ENCODE data around the gene CYP2U1. TPM values are rescaled to one million over a fixed set of nuclear protein-coding genes. Genes with fewer than 3 reads are reported as not detected.

Gene CYP2U1
- total RNA-seq (ENCODE audit: low replicate concordance) = 4.2 and 7.8 TPM in 2 replicates
- long read RNA-seq, partial matches to known transcripts = 0 of 1 reads
- long read RNA-seq, other reads (novel, unspliced or antisense) = 1 of 1 reads

GRCh38 chr4:107930821-107931774 is at the start of gene CYP2U1:
Gene CYP2U1, plus strand, starts transcription at chr4:107931549. Its CDS starts 95 bp downstream, at chr4:107931644.
- Mint-ChIP-seq H3K27ac (peak within 1 kb of the TSS; percentile 24), H3K4me3 (peak within 1 kb of the TSS; percentile 88), H3K36me3 (peaks cover 9% of the 10 kb centered on the region), H3K27me3 (peaks cover 16% of the 10 kb centered on the region), H3K4me1 (ENCODE audit: unreplicated experiment) (peaks cover 25% of the 10 kb centered on the region), H3K9me3 (no peaks in the 10 kb centered on the region)
- peak; percentile 33 for TF ChIP-seq CTCF (conservative IDR thresholded peaks at IDR 0.05)
- DNase-seq (ENCODE audit: extremely low spot score, unreplicated experiment) = peak; percentile 86

- no peaks in the 10 kb centered on the region for H3K4me1 Mint-ChIP-seq (ENCODE audit: unreplicated experiment)
- peaks cover 12% of the 10 kb centered on the region for H3K36me3 Mint-ChIP-seq
Observed at GRCh38 chr4:107885865-107886264, 45.5 kb upstream of the CYP2U1 start.

GRCh38 chr4:107888237-107888636 is 43.1 kb upstream of the CYP2U1 start:
- no peak for TF ChIP-seq CTCF (conservative IDR thresholded peaks at IDR 0.05)
- DNase-seq (ENCODE audit: extremely low spot score, unreplicated experiment) = no peak
- no peaks in the 10 kb centered on the region for H3K4me1 Mint-ChIP-seq (ENCODE audit: unreplicated experiment)

More at GRCh38 chr4:107885865-107886264, 45.5 kb upstream of the CYP2U1 start:
- no peaks in the 10 kb centered on the region for H3K27me3 Mint-ChIP-seq
- peaks cover 11% of the 10 kb centered on the region for H3K9me3 Mint-ChIP-seq
- H3K27ac Mint-ChIP-seq = no peak overlapping the region
- no peak overlapping the region for H3K4me3 Mint-ChIP-seq
- no peak for TF ChIP-seq CTCF (conservative IDR thresholded peaks at IDR 0.05)
- DNase-seq (ENCODE audit: extremely low spot score, unreplicated experiment) = no peak

GRCh38 chr4:107890779-107891178 is 40.6 kb upstream of the CYP2U1 start:
- peaks cover 9% of the 10 kb centered on the region for H3K36me3 Mint-ChIP-seq
- H3K27ac Mint-ChIP-seq = no peak overlapping the region
- no peaks in the 10 kb centered on the region for H3K27me3 Mint-ChIP-seq
- H3K4me3 Mint-ChIP-seq = no peak overlapping the region
- no peak for TF ChIP-seq CTCF (conservative IDR thresholded peaks at IDR 0.05)
- no peak for DNase-seq (ENCODE audit: extremely low spot score, unreplicated experiment)
- H3K4me1 Mint-ChIP-seq (ENCODE audit: unreplicated experiment) = peaks cover 14% of the 10 kb centered on the region
- H3K9me3 Mint-ChIP-seq = peaks cover 6% of the 10 kb centered on the region

More at GRCh38 chr4:107888237-107888636, 43.1 kb upstream of the CYP2U1 start:
- Mint-ChIP-seq H3K27ac (no peak overlapping the region), H3K36me3 (peaks cover 9% of the 10 kb centered on the region), H3K9me3 (peaks cover 11% of the 10 kb centered on the region), H3K4me3 (no peak overlapping the region), H3K27me3 (no peaks in the 10 kb centered on the region)

- Mint-ChIP-seq H3K4me3 (no peak overlapping the region), H3K9me3 (peaks cover 6% of the 10 kb centered on the region)
- DNase-seq (ENCODE audit: extremely low spot score, unreplicated experiment) = no peak
Observed at GRCh38 chr4:107891299-107891698, 40.0 kb upstream of the CYP2U1 start.

More at GRCh38 chr4:107891299-107891698, 40.0 kb upstream of the CYP2U1 start:
- no peak overlapping the region for H3K27ac Mint-ChIP-seq
- peaks cover 18% of the 10 kb centered on the region for H3K4me1 Mint-ChIP-seq (ENCODE audit: unreplicated experiment)
- H3K36me3 Mint-ChIP-seq = peaks cover 9% of the 10 kb centered on the region
- no peak for TF ChIP-seq CTCF (conservative IDR thresholded peaks at IDR 0.05)
- H3K27me3 Mint-ChIP-seq = no peaks in the 10 kb centered on the region
